Breast epithelium (tissue), 4 donors: ENCODE results near the gene ROBO2. TPM values are rescaled to one million over a fixed set of nuclear protein-coding genes. Genes with fewer than 3 reads are reported as not detected.

Experiments
- DNase-seq, 2 donors: peaks; one replicate each; pipeline ENCODE4 v3.0.0-alpha.2; 2019; ENCODE audit warnings: low spot score in 2 of 2
- H3K27ac ChIP-seq, 2 donors: fragments of 200-600 bp; sonication (generic) in 1 of 2; one replicate each; pipeline ENCODE4 v1.5.1; 2016 to 2019; ENCODE audit warnings: mild to moderate bottlenecking in 1 of 2
- H3K27me3 ChIP-seq, 2 donors: fragments of 200-600 bp; sonication (generic) in 1 of 2; one replicate each; pipeline versions ENCODE4 v1.5.1 to v1.6.0; 2017 to 2019; ENCODE audit warnings: control low read depth in 1 of 2, mild to moderate bottlenecking in 1 of 2
- H3K36me3 ChIP-seq: fragments of 200-600 bp; one replicate; pipeline ENCODE4 v1.5.1; 2019
- H3K4me1 ChIP-seq, 2 donors: fragments of 200-600 bp; sonication (generic); one replicate each; pipeline ENCODE4 v1.5.1; 2016 to 2019; ENCODE audit warnings: control low read depth in 1 of 2
- H3K4me3 ChIP-seq, 3 donors: fragments of 200-600 bp; sonication (generic); 1 replicate in 2 of 3; 2 replicates in 1 of 3; pipeline ENCODE4 v1.5.1; 2016 to 2019; ENCODE audit warnings: mild to moderate bottlenecking in 3 of 3, moderate library complexity in 2 of 3
- H3K9me3 ChIP-seq, 2 donors: fragments of 200-600 bp; sonication (generic) in 1 of 2; one replicate each; pipeline ENCODE4 v1.5.1; 2016 to 2019; ENCODE audit warnings: control low read depth in 1 of 2
- CTCF ChIP-seq, 3 donors: fragments of 450-650 bp; IDR thresholded peaks; one replicate each; pipeline ENCODE4 v1.5.1; 2016 to 2017; ENCODE audit warnings: antibody characterized with exemption in 3 of 3, mild to moderate bottlenecking in 3 of 3, moderate library complexity in 3 of 3
- POLR2A ChIP-seq: fragments of 450-650 bp; IDR thresholded peaks from one replicate; pipeline ENCODE4 v1.6.1; 2016; ENCODE audit warnings: antibody characterized with exemption, mild to moderate bottlenecking, moderate library complexity
- POLR2AphosphoS5 ChIP-seq, 3 donors: sonication (generic); formaldehyde crosslinking; IDR thresholded peaks; one replicate each; pipeline ENCODE4 v1.6.1; 2017; ENCODE audit warnings: antibody characterized with exemption in 3 of 3
- intact Hi-C: fragments of 100-400 bp; cut with DNase I; formaldehyde crosslinking; loops from one replicate; pipeline ENCODE4 v1.15.1; 2023; ENCODE audit warnings: low total_unique reads
- total RNA-seq, 3 donors: library from RNA; depleted of rRNA; stranded (reverse); fragments of >200 nt; gene quantifications; one replicate each; pipeline ENCODE4 v1.1.0, GENCODE V29; 2016

ROBO2 gene
- total RNA-seq, 3 donors from 2014 or later, result 0.98 to 1.4 (median 1.3) TPM

GRCh38 chr3:77539014-77539413 lies 499.1 kb downstream of the ROBO2 start:
- Histone ChIP-seq H3K27me3 (no peaks in the 10 kb centered on the region), H3K4me3 (no peak overlapping the region), H3K27ac (no peak overlapping the region), H3K36me3 (no peaks in the 10 kb centered on the region), H3K9me3 (no peaks in the 10 kb centered on the region), H3K4me1 (no peaks in the 10 kb centered on the region)
- TF ChIP-seq POLR2AphosphoS5 (IDR thresholded peaks at IDR 0.05), result no peak
- TF ChIP-seq CTCF (IDR thresholded peaks at IDR 0.05), result no peak
- no peak for TF ChIP-seq POLR2A
- DNase-seq, result no peak
- intact Hi-C loops, result no loop called here

GRCh38 chr3:77539677-77540076 lies 499.8 kb downstream of the ROBO2 start:
- no peaks in the 10 kb centered on the region for H3K36me3 ChIP-seq
- H3K27me3 ChIP-seq, result no peaks in the 10 kb centered on the region
- TF ChIP-seq POLR2AphosphoS5 (IDR thresholded peaks at IDR 0.05), result no peak
- no peak for TF ChIP-seq POLR2A
- no peak for TF ChIP-seq CTCF (IDR thresholded peaks at IDR 0.05)
- H3K9me3 ChIP-seq, result no peaks in the 10 kb centered on the region
- no peak overlapping the region for H3K4me3 ChIP-seq
- H3K27ac ChIP-seq, result no peak overlapping the region
- H3K4me1 ChIP-seq, result no peaks in the 10 kb centered on the region
- no peak for DNase-seq
- intact Hi-C loops, result no loop called here

GRCh38 chr3:77541203-77541922 lies 501.5 kb downstream of the ROBO2 start:
- no peaks in the 10 kb centered on the region for H3K27me3 ChIP-seq
- DNase-seq, result no peak
- no peaks in the 10 kb centered on the region for H3K36me3 ChIP-seq
- H3K4me1 ChIP-seq, result no peaks in the 10 kb centered on the region
- H3K9me3 ChIP-seq, result peaks cover 0 to 7% of the 10 kb centered on the region in 2 donors
- H3K27ac ChIP-seq, result no peak overlapping the region
- intact Hi-C loops, result no loop called here
- TF ChIP-seq CTCF (IDR thresholded peaks at IDR 0.05) (no peak), POLR2A (no peak), POLR2AphosphoS5 (IDR thresholded peaks at IDR 0.05) (no peak)
- H3K4me3 ChIP-seq, result no peak overlapping the region

- Histone ChIP-seq H3K9me3 (peaks cover 0 to 7% of the 10 kb centered on the region in 2 donors), H3K4me1 (no peaks in the 10 kb centered on the region), H3K36me3 (no peaks in the 10 kb centered on the region), H3K27ac (no peak overlapping the region), H3K27me3 (no peaks in the 10 kb centered on the region), H3K4me3 (no peak overlapping the region)
- no peak for DNase-seq
- intact Hi-C loops, result no loop called here
- no peak for TF ChIP-seq POLR2A
Measured at GRCh38 chr3:77546246-77546645, 506.3 kb downstream of the ROBO2 start.

- H3K9me3 ChIP-seq, result peaks cover 0 to 7% of the 10 kb centered on the region in 2 donors
- H3K4me3 ChIP-seq, result no peak overlapping the region
- no peaks in the 10 kb centered on the region for H3K4me1 ChIP-seq
- no peaks in the 10 kb centered on the region for H3K27me3 ChIP-seq
- TF ChIP-seq CTCF (IDR thresholded peaks at IDR 0.05) (no peak), POLR2A (no peak), POLR2AphosphoS5 (IDR thresholded peaks at IDR 0.05) (no peak)
- no peak for DNase-seq
- intact Hi-C loops, result no loop called here
- H3K27ac ChIP-seq, result no peak overlapping the region
- H3K36me3 ChIP-seq, result no peaks in the 10 kb centered on the region
Measured at GRCh38 chr3:77549034-77549433, 509.1 kb downstream of the ROBO2 start.
